ENCODE measurements around the gene BMP3. TPM values are rescaled to one million over a fixed set of nuclear protein-coding genes. Genes with fewer than 3 reads are reported as not detected.

BMP3 gene
- total RNA-seq, 1 experiment from 2014 or later: not detected

- no peak for TF ChIP-seq CTCF (IDR thresholded peaks at IDR 0.05 in 2 of 3, conservative IDR thresholded peaks at IDR 0.05 in 1 of 3; ENCODE audit: borderline replicate concordance in 1 of 3, insufficient read depth in 1 of 3, low read depth in 2 of 3, low read length in 2 of 3)
- no peak for TF ChIP-seq ELF1 (IDR thresholded peaks at IDR 0.05; ENCODE audit: borderline replicate concordance, low read depth)
- TF ChIP-seq SIN3A (IDR thresholded peaks at IDR 0.05; ENCODE audit: low read depth): no peak
- TF ChIP-seq CEBPB (IDR thresholded peaks at IDR 0.05; ENCODE audit: low read depth): no peak
- TF ChIP-seq ZFX (IDR thresholded peaks at IDR 0.05): no peak
These were observed 8.3 kb downstream of the BMP3 start (continued) for GRCh38 chr4:81038636-81039350.

- no peak overlapping the region for H3K4me3 ChIP-seq (replicated peaks in 1 of 2; ENCODE audit: low read depth in 1 of 2, low read length in 2 of 2)
- ChIA-PET CTCF (interaction anchor here (1.0 to 1.5 kb wide), 5 partner anchors 13 to 677 kb away, joined by 3 to 10 read pairs (median 3); no protein-coding TSS in a partner anchor), RAD21 (ENCODE audit: low non-redundant PET in 1 of 2, low total read pairs in 2 of 2, uncharacterized antibody in 2 of 2, unreplicated experiment in 2 of 2) (no interaction called here), POLR2A (no interaction called here)
- H3K79me2 ChIP-seq (ENCODE audit: insufficient read depth, low read length): no peaks in the 10 kb centered on the region
- no peaks in the 10 kb centered on the region for H3K9me3 ChIP-seq (ENCODE audit: control insufficient read depth in 1 of 2, insufficient read depth in 1 of 2, low read depth in 1 of 2, low read length in 2 of 2)
- peaks cover 44% of the 10 kb centered on the region for H3K27me3 ChIP-seq (ENCODE audit: insufficient read depth, low read length)
- no peaks in the 10 kb centered on the region for H3K9me2 ChIP-seq (ENCODE audit: insufficient read depth)
- ATAC-seq: no peak
- H3K9ac ChIP-seq (ENCODE audit: low read length): no peak overlapping the region
- no peaks in the 10 kb centered on the region; the same call in 1 of the 2 replicates for H4K20me1 ChIP-seq (ENCODE audit: insufficient read depth)
- H3K4me2 ChIP-seq (ENCODE audit: low read length): no peak overlapping the region
- no peaks in the 10 kb centered on the region for H3K36me3 ChIP-seq (ENCODE audit: control insufficient read depth in 1 of 2, insufficient read depth in 2 of 2, low read length in 2 of 2)
- H2AFZ ChIP-seq (ENCODE audit: low read depth, low read length, poor library complexity, severe bottlenecking): no peak overlapping the region
- no peaks in the 10 kb centered on the region for H3K4me1 ChIP-seq (ENCODE audit: control insufficient read depth in 1 of 2, insufficient read depth in 2 of 2, low read length in 2 of 2)
- DNase-seq (ENCODE audit: low read depth, low spot score): no peak
- no TSS peak for BruUV-seq (replicated peaks)
- no peak overlapping the region for H3K27ac ChIP-seq (ENCODE audit: low read depth, low read length)
- intact Hi-C loops (cut with micrococcal nuclease): no loop called here
- no peak for TF ChIP-seq EZH2 (IDR thresholded peaks at IDR 0.05)
- TF ChIP-seq ATF3 (IDR thresholded peaks at IDR 0.05): no peak
- no peak for TF ChIP-seq RAD21 (IDR thresholded peaks at IDR 0.05; ENCODE audit: low read depth)
- TF ChIP-seq CEBPB (IDR thresholded peaks at IDR 0.05; ENCODE audit: low read depth): no peak
- TF ChIP-seq SRF (IDR thresholded peaks at IDR 0.05; ENCODE audit: low read depth): no peak
- TF ChIP-seq POLR2AphosphoS5 (IDR thresholded peaks at IDR 0.05; ENCODE audit: low read depth, low read length): no peak
- TF ChIP-seq REST (IDR thresholded peaks at IDR 0.05; ENCODE audit: low read depth): no peak
- no peak for TF ChIP-seq SP1 (IDR thresholded peaks at IDR 0.05; ENCODE audit: low read depth)
- TF ChIP-seq JUND (IDR thresholded peaks at IDR 0.05): no peak
- no peak for TF ChIP-seq ELF1 (IDR thresholded peaks at IDR 0.05; ENCODE audit: borderline replicate concordance, low read depth)
- no peak for TF ChIP-seq EGR1 (IDR thresholded peaks at IDR 0.05; ENCODE audit: low read depth)
- TF ChIP-seq CBX3 (IDR thresholded peaks at IDR 0.05; ENCODE audit: low read depth): no peak
- no peak for TF ChIP-seq ZNF274 (IDR thresholded peaks at IDR 0.05; ENCODE audit: low read depth, low read length)
- no peak for TF ChIP-seq POLR2A (IDR thresholded peaks at IDR 0.05; ENCODE audit: borderline replicate concordance, extremely low read depth, insufficient read depth, insufficient read length)
- TF ChIP-seq FOSL1 (IDR thresholded peaks at IDR 0.05; ENCODE audit: low read depth): no peak
- no peak for TF ChIP-seq TCF7L2 (IDR thresholded peaks at IDR 0.05; ENCODE audit: borderline replicate concordance, extremely low read depth, insufficient read depth, insufficient read length)
These were observed 9.0 kb downstream of the BMP3 start for GRCh38 chr4:81039351-81039972.
